RWPE1 (cell line): ENCODE measurements around the gene LARP4B.

Source experiments
- CTCF ChIA-PET: fragments of 350-600 bp; sonication (Branson Sonifier 250); formaldehyde crosslinking; extraction: SDS; loops from one replicate; lab custom pipeline; 2021; lab: Yijun Ruan, JAX
- POLR2A ChIA-PET: fragments of 400-600 bp; formaldehyde crosslinking; extraction: SDS; loops from one replicate; lab custom pipeline; 2020; ENCODE audit warnings: antibody characterized with exemption; ENCODE audit not compliant: low non-redundant PET; lab: Yijun Ruan, JAX
- DNase-seq: peaks from one replicate; pipeline ENCODE4 v3.0.0; 2012; ENCODE audit warnings: low spot score
- H3K27ac ChIP-seq: fragments of 450-650 bp; 2 replicates; pipeline ENCODE4 v1.5.1; 2017
- CTCF ChIP-seq: fragments of 450-650 bp; conservative IDR thresholded peaks from 2 replicates; pipeline ENCODE4 v1.5.1; 2017; ENCODE audit warnings: low read depth, mild to moderate bottlenecking

Gene LARP4B

DNA sequence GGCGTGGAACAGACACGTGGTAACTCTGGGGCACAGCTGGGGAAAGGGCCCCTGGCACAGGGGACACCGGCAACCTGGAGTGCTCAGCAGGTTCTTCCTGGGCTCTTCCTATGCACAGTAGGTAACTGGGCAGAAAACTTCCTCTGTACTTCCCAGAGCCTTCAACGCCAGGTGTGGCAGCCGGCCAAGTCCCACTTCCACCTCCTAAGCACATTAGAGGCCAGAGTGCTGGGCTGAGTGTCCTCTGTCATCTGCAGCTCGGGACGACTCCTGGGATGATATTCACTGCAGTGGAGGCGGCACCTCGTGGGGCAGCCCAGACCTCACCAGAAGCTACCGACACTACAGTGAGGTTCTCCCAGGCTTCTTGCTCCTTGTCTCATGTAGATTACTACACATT, 114.5 kb downstream of the LARP4B start:
- CTCF ChIA-PET, result no interaction called here
- no peak for DNase-seq
- POLR2A ChIA-PET, result no interaction called here
- TF ChIP-seq CTCF, result no peak
- no peak overlapping the region for H3K27ac ChIP-seq

DNA sequence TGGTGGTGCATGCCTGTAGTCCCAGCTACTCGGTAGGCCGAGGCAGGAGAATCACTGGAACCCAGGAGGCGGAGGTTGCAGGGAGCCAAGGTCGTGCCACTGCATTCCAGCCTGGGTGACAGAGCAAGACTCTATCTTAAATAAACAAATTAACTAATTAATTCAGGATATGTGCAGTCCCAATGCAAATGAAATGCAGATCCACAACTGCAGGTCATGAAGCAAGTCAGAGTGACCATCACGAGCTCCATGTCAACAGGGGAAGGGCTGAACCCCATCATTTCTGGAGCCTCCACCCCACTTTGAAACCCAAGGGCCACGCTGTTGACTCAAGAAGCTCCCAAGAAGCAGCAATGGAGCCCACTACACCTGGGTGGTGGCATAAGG, 115.4 kb downstream of the LARP4B start:
- CTCF ChIA-PET, result interaction anchor here (0.6 kb wide), 1 partner anchor 577 kb away, joined by 3 read pairs; no protein-coding TSS in a partner anchor
- TF ChIP-seq CTCF, result no peak
- DNase-seq, result no peak
- POLR2A ChIA-PET, result no interaction called here
- no peak overlapping the region for H3K27ac ChIP-seq

GRCh38 chr10:815338-816090, 116.0 kb downstream of the LARP4B start:
- no peak overlapping the region for H3K27ac ChIP-seq
- CTCF ChIA-PET, result interaction anchor here (0.6 kb wide), 1 partner anchor 576 kb away, joined by 3 read pairs; no protein-coding TSS in a partner anchor
- POLR2A ChIA-PET, result no interaction called here
- no peak for TF ChIP-seq CTCF
- DNase-seq, result no peak

GRCh38 chr10:814536-815302, 116.8 kb downstream of the LARP4B start:
- ChIA-PET CTCF (no interaction called here), POLR2A (no interaction called here)
- no peak overlapping the region for H3K27ac ChIP-seq
- DNase-seq, result no peak
- no peak for TF ChIP-seq CTCF

DNA sequence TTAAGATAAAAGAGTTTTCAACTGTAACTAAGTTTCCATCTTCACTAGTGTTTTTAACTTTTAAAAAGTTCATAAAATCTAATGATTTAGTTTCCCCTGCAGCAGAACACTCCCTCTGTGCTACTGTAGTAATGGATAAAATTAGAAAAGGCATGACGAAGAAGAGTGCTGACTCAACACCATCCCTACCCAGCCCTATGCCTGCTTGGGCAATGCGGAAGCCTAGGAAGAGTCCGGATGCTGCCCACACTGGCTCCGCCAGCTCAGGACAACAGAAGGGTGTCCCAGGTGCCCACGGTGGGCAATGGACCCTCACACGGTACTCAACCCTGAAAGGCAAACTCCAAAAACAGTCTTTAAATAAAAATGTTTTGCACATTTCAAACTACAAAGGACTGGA, 118.2 kb downstream of the LARP4B start:
- DNase-seq, result no peak
- CTCF ChIA-PET, result no interaction called here
- H3K27ac ChIP-seq, result no peak overlapping the region
- POLR2A ChIA-PET, result no interaction called here
- no peak for TF ChIP-seq CTCF

DNA sequence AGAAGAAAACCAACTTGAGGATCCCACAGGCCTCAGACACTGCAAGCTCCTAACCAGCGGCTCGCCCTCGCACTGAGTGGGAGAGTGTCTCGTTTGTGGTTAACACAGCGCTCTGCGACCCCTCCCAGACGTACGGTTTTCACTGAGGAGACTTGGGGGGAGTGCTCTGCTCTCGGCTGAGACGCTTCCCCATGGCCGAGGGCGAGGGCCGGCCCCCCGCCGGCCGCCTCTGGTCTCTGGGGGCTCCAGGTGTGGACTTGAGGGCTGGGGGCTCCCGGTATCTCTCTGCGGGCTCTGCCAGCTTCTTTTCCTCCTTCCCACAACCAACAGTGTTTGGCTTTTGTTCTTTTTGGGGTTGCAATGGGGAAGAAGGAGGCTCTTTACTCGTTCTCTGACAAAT, 118.7 kb downstream of the LARP4B start:
- no peak for TF ChIP-seq CTCF
- no peak overlapping the region for H3K27ac ChIP-seq
- POLR2A ChIA-PET, result no interaction called here
- DNase-seq, result no peak
- CTCF ChIA-PET, result no interaction called here
